IMR-90 (cell line): ENCODE results near the gene ZNF598.

Experiments used
- POLR2A ChIP-seq: IDR thresholded peaks from 2 replicates; pipeline ENCODE4 v1.6.1; 2012; ENCODE audit warnings: mild to moderate bottlenecking, low read depth, low read length
- RAD21 ChIP-seq: IDR thresholded peaks from 2 replicates; pipeline ENCODE4 v1.6.1; 2012; ENCODE audit warnings: low read length, improper control_type of control experiment
- USF2 ChIP-seq: fragments of 150-350 bp; IDR thresholded peaks from 2 replicates; pipeline ENCODE4 v1.6.1; 2017; ENCODE audit warnings: mild to moderate bottlenecking, antibody characterized with exemption, low read length, low read depth

- TF ChIP-seq USF2: peak; percentile 28; the same call in 1 of the 2 replicates
- peak; percentile 94; the same call in 1 of the 2 replicates for TF ChIP-seq POLR2A
- no peak for TF ChIP-seq RAD21
These were observed 37.7 kb downstream of the ZNF598 start, which contains the start of gene TBL3 for GRCh38 chr16:1971796-1972489.
